ENCODE data around the gene DENND2A.
"Not testable (repeated sequence)": the region's sequence is repeated elsewhere in the genome, so short reads cannot be mapped to it uniquely, and the experiment has no call there.

Gene DENND2A

GRCh38 chr7:140661124-140661523 lies 20.5 kb upstream of the DENND2A start:
- no peak overlapping the region for H3K4me3 Mint-ChIP-seq

GRCh38 chr7:140659856-140660255 lies 19.2 kb upstream of the DENND2A start:
- H3K4me1 Mint-ChIP-seq (ENCODE audit: low read depth): peaks cover 17% of the 10 kb centered on the region
- H3K27ac Mint-ChIP-seq: no peak overlapping the region
- no peaks in the 10 kb centered on the region for H3K9me3 Mint-ChIP-seq (ENCODE audit: low read depth)
- no peaks in the 10 kb centered on the region for H3K36me3 Mint-ChIP-seq
- no peaks in the 10 kb centered on the region for H3K27me3 Mint-ChIP-seq
- H3K4me3 Mint-ChIP-seq: no peak overlapping the region

More at GRCh38 chr7:140661124-140661523, 20.5 kb upstream of the DENND2A start:
- Mint-ChIP-seq H3K27me3 (no peaks in the 10 kb centered on the region), H3K27ac (no peak overlapping the region), H3K36me3 (no peaks in the 10 kb centered on the region), H3K4me1 (ENCODE audit: low read depth) (peaks cover 11% of the 10 kb centered on the region), H3K9me3 (ENCODE audit: low read depth) (no peaks in the 10 kb centered on the region)

DNA sequence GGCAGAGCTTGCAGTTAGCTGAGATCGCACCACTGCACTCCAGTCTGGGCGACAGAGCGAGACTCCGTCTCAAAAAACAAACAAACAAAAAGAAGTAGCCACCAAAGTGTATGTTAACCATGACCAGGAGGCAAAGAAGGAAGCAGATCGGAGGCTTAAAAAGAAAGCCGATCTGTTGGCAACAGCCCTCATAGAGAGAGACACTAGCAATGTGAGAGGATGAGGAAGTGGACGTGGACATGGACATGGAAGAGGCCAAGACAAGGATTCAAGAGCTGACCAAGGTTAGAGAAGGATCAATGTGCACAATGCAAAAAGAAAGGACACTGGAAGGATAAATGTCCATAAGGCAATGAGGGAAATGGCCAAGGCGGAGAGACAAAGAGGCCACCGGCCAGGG lies 17.3 kb upstream of the DENND2A start:
- no peaks in the 10 kb centered on the region for H3K36me3 Mint-ChIP-seq
- no peak overlapping the region for H3K4me3 Mint-ChIP-seq
- no peaks in the 10 kb centered on the region for H3K27me3 Mint-ChIP-seq
- no peak overlapping the region for H3K27ac Mint-ChIP-seq
- H3K9me3 Mint-ChIP-seq (ENCODE audit: low read depth): no peaks in the 10 kb centered on the region
- peaks cover 19% of the 10 kb centered on the region for H3K4me1 Mint-ChIP-seq (ENCODE audit: low read depth)

DNA sequence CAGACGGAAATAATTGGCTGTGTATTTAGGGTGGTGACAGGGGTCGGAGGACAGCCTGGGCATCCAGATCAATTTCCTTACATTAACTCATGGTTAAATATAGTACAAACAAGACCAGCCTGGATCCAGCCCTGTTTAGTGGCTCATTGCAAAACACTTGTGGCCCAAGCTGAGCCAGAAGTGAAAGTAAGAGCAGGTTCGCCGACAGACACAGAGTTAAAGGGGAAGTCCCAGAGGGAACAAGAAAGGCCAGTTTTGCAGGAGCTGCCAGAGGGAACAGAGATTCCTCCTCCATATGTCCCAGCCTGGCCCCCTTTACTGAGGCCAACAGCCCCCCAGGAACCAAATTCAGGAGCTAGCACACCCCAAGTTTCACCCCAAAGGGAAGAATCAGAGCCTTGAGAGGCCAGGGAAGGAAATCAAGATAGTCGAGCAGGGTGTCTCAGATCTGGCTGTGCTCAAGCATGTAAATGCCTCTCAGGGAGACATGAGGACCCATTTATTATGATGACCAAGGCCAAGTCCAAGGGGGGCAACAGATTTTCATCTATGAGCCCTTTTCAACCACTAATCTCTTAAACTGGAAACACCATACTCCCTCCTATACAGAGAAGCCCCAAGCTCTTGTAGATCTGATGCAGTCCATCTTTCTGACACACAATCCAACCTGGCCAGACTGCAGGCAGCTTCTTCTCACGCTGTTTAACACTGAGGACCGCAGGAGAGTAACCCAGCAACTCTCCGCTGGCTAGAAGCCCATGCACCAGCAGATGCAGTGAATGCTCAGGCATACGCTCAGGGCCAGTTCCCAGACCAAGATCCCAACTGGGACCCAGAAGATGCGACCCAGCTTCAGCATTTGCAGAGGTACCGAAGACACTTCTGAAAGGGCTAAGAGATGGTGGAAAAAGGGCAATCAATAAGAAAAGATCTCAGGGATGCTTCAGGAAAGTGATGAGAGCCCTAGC lies 16.2 kb upstream of the DENND2A start:
- H3K4me1 Mint-ChIP-seq (ENCODE audit: low read depth): peaks cover 19% of the 10 kb centered on the region
- H3K4me3 Mint-ChIP-seq: peak overlapping the region; percentile 80
- H3K27me3 Mint-ChIP-seq: no peaks in the 10 kb centered on the region
- H3K27ac Mint-ChIP-seq: peak overlapping the region; percentile 76
- H3K36me3 Mint-ChIP-seq: no peaks in the 10 kb centered on the region
- H3K9me3 Mint-ChIP-seq (ENCODE audit: low read depth): no peaks in the 10 kb centered on the region

GRCh38 chr7:140655511-140656408 lies 15.1 kb upstream of the DENND2A start:
- no peaks in the 10 kb centered on the region for H3K27me3 Mint-ChIP-seq
- H3K9me3 Mint-ChIP-seq (ENCODE audit: low read depth): no peaks in the 10 kb centered on the region

DNA sequence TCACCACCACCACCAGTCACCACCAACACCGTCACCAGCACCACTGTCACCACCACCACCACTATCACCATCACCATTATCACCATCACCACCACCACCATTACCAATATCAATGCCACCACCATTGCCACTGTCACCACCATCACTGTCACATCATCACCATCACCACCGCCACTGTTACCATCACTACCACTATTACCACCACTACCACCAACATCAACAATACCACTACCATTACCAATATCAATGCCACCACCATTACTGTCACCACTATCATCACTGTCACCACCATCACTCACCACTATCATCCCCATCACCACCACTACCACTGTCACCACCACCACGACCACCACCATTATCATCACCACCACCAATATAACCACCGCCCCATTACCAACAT lies 14.0 kb upstream of the DENND2A start:
- Mint-ChIP-seq H3K4me3 (no peak overlapping the region), H3K27me3 (no peaks in the 10 kb centered on the region), H3K9me3 (ENCODE audit: low read depth) (no peaks in the 10 kb centered on the region), H3K4me1 (ENCODE audit: low read depth) (peaks cover 19% of the 10 kb centered on the region), H3K36me3 (no peaks in the 10 kb centered on the region), H3K27ac (no peak overlapping the region)

More at GRCh38 chr7:140655511-140656408, 15.1 kb upstream of the DENND2A start:
- Mint-ChIP-seq H3K36me3 (no peaks in the 10 kb centered on the region), H3K27ac (peak overlapping the region; percentile 1), H3K4me1 (ENCODE audit: low read depth) (peaks cover 19% of the 10 kb centered on the region), H3K4me3 (peak overlapping the region; percentile 80)

GRCh38 chr7:140654109-140654387 lies 13.4 kb upstream of the DENND2A start:
- Mint-ChIP-seq H3K9me3 (ENCODE audit: low read depth) (no peaks in the 10 kb centered on the region), H3K4me1 (ENCODE audit: low read depth) (peaks cover 19% of the 10 kb centered on the region), H3K27me3 (no peaks in the 10 kb centered on the region)

DNA sequence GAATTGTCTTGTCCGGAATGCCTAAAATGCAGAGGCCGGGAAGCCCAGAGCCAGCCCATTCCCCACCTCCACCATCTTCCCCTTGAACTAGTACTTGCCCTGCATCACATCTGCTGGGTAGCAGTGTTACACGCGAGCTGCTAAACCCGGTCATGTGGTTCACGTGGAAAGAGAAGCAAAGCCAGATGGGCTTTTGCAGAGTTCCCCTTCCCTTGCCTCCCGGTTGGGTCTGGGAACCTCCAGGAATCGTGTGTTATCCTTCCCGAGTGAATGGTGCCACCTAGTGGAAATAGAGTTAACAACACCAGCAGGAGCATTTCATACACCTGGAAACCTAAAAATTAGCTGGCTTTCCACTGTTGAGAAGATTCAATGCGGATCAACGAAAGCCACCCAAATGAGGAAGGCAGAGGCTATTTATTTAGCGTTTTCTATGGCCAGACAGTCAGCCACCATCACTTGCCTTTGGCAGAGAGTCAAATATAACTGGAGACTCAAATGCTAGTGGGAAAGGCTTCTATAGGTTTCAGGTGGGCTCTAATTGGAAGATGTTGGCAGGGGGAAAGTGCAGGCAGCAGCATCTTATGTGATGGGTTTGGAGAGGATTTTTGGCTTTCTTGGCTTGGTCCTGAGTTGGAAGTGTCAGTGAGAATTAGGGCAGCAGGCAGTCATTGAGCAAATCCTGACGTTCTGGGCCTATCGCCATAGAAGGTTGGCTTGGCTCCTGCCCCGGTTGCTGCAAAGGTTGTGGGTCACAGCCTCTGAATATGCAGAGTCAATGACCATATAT lies 12.9 kb upstream of the DENND2A start:
- H3K36me3 Mint-ChIP-seq: no peaks in the 10 kb centered on the region
- H3K27ac Mint-ChIP-seq: no peak overlapping the region
- peaks cover 19% of the 10 kb centered on the region for H3K4me1 Mint-ChIP-seq (ENCODE audit: low read depth)
- H3K27me3 Mint-ChIP-seq: no peaks in the 10 kb centered on the region
- H3K4me3 Mint-ChIP-seq: no peak overlapping the region
- no peaks in the 10 kb centered on the region for H3K9me3 Mint-ChIP-seq (ENCODE audit: low read depth)

More at GRCh38 chr7:140654109-140654387, 13.4 kb upstream of the DENND2A start:
- no peaks in the 10 kb centered on the region for H3K36me3 Mint-ChIP-seq
- no peak overlapping the region for H3K4me3 Mint-ChIP-seq
- no peak overlapping the region for H3K27ac Mint-ChIP-seq

- peaks cover 6% of the 10 kb centered on the region for H3K4me1 Mint-ChIP-seq (ENCODE audit: low read depth)
- H3K9me3 Mint-ChIP-seq (ENCODE audit: low read depth): no peaks in the 10 kb centered on the region
- no peak overlapping the region for H3K27ac Mint-ChIP-seq
- H3K27me3 Mint-ChIP-seq: no peaks in the 10 kb centered on the region
- no peak overlapping the region for H3K4me3 Mint-ChIP-seq
- no peaks in the 10 kb centered on the region for H3K36me3 Mint-ChIP-seq
Observed at GRCh38 chr7:140650367-140650766, 9.8 kb upstream of the DENND2A start.

- Mint-ChIP-seq H3K27ac (no peak overlapping the region), H3K9me3 (ENCODE audit: low read depth) (no peaks in the 10 kb centered on the region), H3K4me1 (ENCODE audit: low read depth) (peaks cover 6% of the 10 kb centered on the region), H3K4me3 (no peak overlapping the region), H3K36me3 (no peaks in the 10 kb centered on the region), H3K27me3 (no peaks in the 10 kb centered on the region)
Observed at GRCh38 chr7:140649556-140650205, 9.1 kb upstream of the DENND2A start.

- Mint-ChIP-seq H3K9me3 (ENCODE audit: low read depth) (no peaks in the 10 kb centered on the region), H3K27me3 (peaks cover 3% of the 10 kb centered on the region), H3K27ac (no peak overlapping the region), H3K36me3 (no peaks in the 10 kb centered on the region), H3K4me1 (ENCODE audit: low read depth) (peaks cover 4% of the 10 kb centered on the region), H3K4me3 (no peak overlapping the region)
Observed at GRCh38 chr7:140646931-140647647, 6.5 kb upstream of the DENND2A start.

GRCh38 chr7:140645166-140645900 lies 4.7 kb upstream of the DENND2A start:
- H3K36me3 Mint-ChIP-seq: no peaks in the 10 kb centered on the region
- peaks cover 12% of the 10 kb centered on the region for H3K27me3 Mint-ChIP-seq
- H3K9me3 Mint-ChIP-seq (ENCODE audit: low read depth): no peaks in the 10 kb centered on the region
- H3K27ac Mint-ChIP-seq: no peak overlapping the region
- peaks cover 12% of the 10 kb centered on the region for H3K4me1 Mint-ChIP-seq (ENCODE audit: low read depth)
- no peak overlapping the region for H3K4me3 Mint-ChIP-seq

GRCh38 chr7:140644761-140645160 lies 4.1 kb upstream of the DENND2A start:
- not testable (repeated sequence) for H3K27ac Mint-ChIP-seq; H3K9me3 Mint-ChIP-seq (ENCODE audit: low read depth); H3K36me3 Mint-ChIP-seq; H3K4me3 Mint-ChIP-seq
- Mint-ChIP-seq H3K4me1 (ENCODE audit: low read depth) (peaks cover 15% of the 10 kb centered on the region), H3K27me3 (peaks cover 14% of the 10 kb centered on the region)

All from activated naive CD8-positive, alpha-beta T cell (primary cell).